Esophagus (tissue), 2 donors: ENCODE measurements around the gene CPNE4. TPM values are rescaled to one million over a fixed set of nuclear protein-coding genes. Genes with fewer than 3 reads are reported as not detected.
"Not testable (repeated sequence)": the region's sequence is repeated elsewhere in the genome, so short reads cannot be mapped to it uniquely, and the experiment has no call there.

Experiments
- H3K27ac ChIP-seq, 2 donors: one replicate each; pipeline ENCODE4 v1.5.1; 2013; ENCODE audit warnings: low read depth in 2 of 2, mild to moderate bottlenecking in 2 of 2, inconsistent platforms in 1 of 2, low read length in 1 of 2, moderate library complexity in 1 of 2
- H3K27me3 ChIP-seq, 2 donors: one replicate each; pipeline ENCODE4 v1.6.1; 2013; ENCODE audit warnings: low read length in 2 of 2, control low read depth in 1 of 2, mild to moderate bottlenecking in 1 of 2; ENCODE audit not compliant: insufficient read depth in 2 of 2, control insufficient read depth in 1 of 2
- H3K36me3 ChIP-seq, 2 donors: one replicate each; pipeline ENCODE4 v1.6.1; 2013; ENCODE audit warnings: low read length in 1 of 2; ENCODE audit not compliant: control insufficient read depth in 2 of 2, insufficient read depth in 2 of 2
- H3K4me1 ChIP-seq, 2 donors: one replicate each; pipeline ENCODE4 v1.6.1; 2013; ENCODE audit warnings: low read length in 1 of 2; ENCODE audit not compliant: control insufficient read depth in 2 of 2, insufficient read depth in 2 of 2
- H3K4me3 ChIP-seq, 2 donors: one replicate each; pipeline ENCODE4 v1.5.1; 2013; ENCODE audit warnings: low read length in 2 of 2, mild to moderate bottlenecking in 2 of 2, low read depth in 1 of 2, moderate library complexity in 1 of 2
- H3K9me3 ChIP-seq, 2 donors: one replicate each; pipeline ENCODE4 v1.6.1; 2013; ENCODE audit warnings: mild to moderate bottlenecking in 2 of 2, low read depth in 1 of 2, low read length in 1 of 2, moderate library complexity in 1 of 2; ENCODE audit not compliant: control insufficient read depth in 2 of 2, insufficient read depth in 1 of 2
- WGBS, 2 donors: extraction: QIAGEN DNeasy Blood & Tissue Kit; methylation state at CpG; one replicate each; pipeline ENCODE4 v1.1.7; 2013; 5-methylcytosine and 5-hydroxymethylcytosine counted together
- polyA plus RNA-seq, 2 donors: library from polyadenylated mRNA; stranded (reverse); fragments of 200-250 nt; gene quantifications; one replicate each; pipeline ENCODE4 v1.2.3, GENCODE V29; 2013
- donor health status: healthy with polysubstance abuse.
- donor health status: Bipolar disorder and iron deficiency.

The CPNE4 gene
- polyA plus RNA-seq, 2 donors, result 0.05 to 0.08 TPM

GRCh38 chr3:131491775-131492174 is 543.0 kb downstream of the CPNE4 start:
- 99 to 100% methylated on average over 2 of the region's 2 CpGs for WGBS, 2 donors
- no peak overlapping the region for H3K27ac ChIP-seq
- H3K4me1 ChIP-seq, result no peaks in the 10 kb centered on the region
- no peaks in the 10 kb centered on the region for H3K9me3 ChIP-seq
- peaks cover 0 to 6% of the 10 kb centered on the region in 2 donors for H3K36me3 ChIP-seq
- no peaks in the 10 kb centered on the region for H3K27me3 ChIP-seq
- H3K4me3 ChIP-seq, result no peak overlapping the region

- WGBS, 2 donors, result 92 to 93% methylated on average over 2 of the region's 2 CpGs
- Histone ChIP-seq H3K9me3 (no peaks in the 10 kb centered on the region), H3K27ac (no peak overlapping the region), H3K4me3 (no peak overlapping the region), H3K36me3 (peaks cover 0 to 5% of the 10 kb centered on the region in 2 donors), H3K27me3 (no peaks in the 10 kb centered on the region), H3K4me1 (no peaks in the 10 kb centered on the region)
Observed at GRCh38 chr3:131491084-131491483, 543.7 kb downstream of the CPNE4 start.

GRCh38 chr3:131486545-131486944 is 548.3 kb downstream of the CPNE4 start:
- not testable (repeated sequence) for H3K27me3 ChIP-seq, H3K4me3 ChIP-seq, H3K4me1 ChIP-seq, H3K36me3 ChIP-seq, H3K9me3 ChIP-seq, H3K27ac ChIP-seq
- WGBS, 2 donors, result 86 to 91% methylated on average over 3 of the region's 3 CpGs

- Histone ChIP-seq H3K27me3 (no peaks in the 10 kb centered on the region), H3K4me1 (no peaks in the 10 kb centered on the region), H3K27ac (no peak overlapping the region), H3K9me3 (no peaks in the 10 kb centered on the region), H3K4me3 (no peak overlapping the region), H3K36me3 (peaks cover under 1 to 2% of the 10 kb centered on the region in 2 donors)
- 91 to 92% methylated on average over 1 of the region's 1 CpG for WGBS, 2 donors
Observed at GRCh38 chr3:131485119-131485518, 549.7 kb downstream of the CPNE4 start.

GRCh38 chr3:131484496-131485111 is 550.2 kb downstream of the CPNE4 start:
- no peak overlapping the region for H3K4me3 ChIP-seq
- no peaks in the 10 kb centered on the region for H3K27me3 ChIP-seq
- H3K4me1 ChIP-seq, result no peaks in the 10 kb centered on the region
- H3K27ac ChIP-seq, result no peak overlapping the region
- WGBS, 2 donors, result 89 to 91% methylated on average over 4 of the region's 4 CpGs
- H3K9me3 ChIP-seq, result no peaks in the 10 kb centered on the region
- H3K36me3 ChIP-seq, result peaks cover 2% of the 10 kb centered on the region in 2 donors
